Type B pancreatic cell (in vitro differentiated cells): ENCODE data around the gene IGHMBP2. TPM values are rescaled to one million over a fixed set of nuclear protein-coding genes. Genes with fewer than 3 reads are reported as not detected.
A peak's percentile ranks its signal among the peaks of the same experiment; 100 is the strongest.

ENCODE experiments used
- DNase-seq: peaks from one replicate; pipeline ENCODE4 v3.0.0; 2021; ENCODE audit warnings: mixed read lengths; ENCODE audit not compliant: unreplicated experiment; ENCODE audit errors: extremely low spot score
- H3K27ac Mint-ChIP-seq: 2 replicates; pipeline ENCODE4 v1.8.0; 2021; ENCODE audit warnings: mild to moderate bottlenecking, mixed read lengths
- H3K27me3 Mint-ChIP-seq: 2 replicates; pipeline ENCODE4 v1.8.0; 2021; ENCODE audit warnings: mixed read lengths
- H3K36me3 Mint-ChIP-seq: 2 replicates; pipeline ENCODE4 v1.8.0; 2021; ENCODE audit warnings: mixed read lengths
- H3K4me1 Mint-ChIP-seq: one replicate; pipeline ENCODE4 v1.8.0; 2021; ENCODE audit warnings: mixed read lengths; ENCODE audit not compliant: unreplicated experiment
- H3K4me3 Mint-ChIP-seq: 2 replicates; pipeline ENCODE4 v1.8.0; 2021; ENCODE audit warnings: mild to moderate bottlenecking, mixed read lengths
- H3K9me3 Mint-ChIP-seq: 2 replicates; pipeline ENCODE4 v1.8.0; 2021; ENCODE audit warnings: mixed read lengths
- total RNA-seq: library from RNA; stranded (reverse); gene quantifications from 2 replicates; pipeline ENCODE4 v1.2.1, GENCODE V29; 2021; ENCODE audit warnings: low replicate concordance
- TF ChIP-seq, protein P1 (sequence below): fragments of 200-600 bp; sonication (generic); conservative IDR thresholded peaks from 2 replicates; pipeline ENCODE4 v1.5.0; 2021; ENCODE audit warnings: antibody characterized with exemption, mild to moderate bottlenecking

The IGHMBP2 gene
- total RNA-seq, 1 donor from 2014 or later, result 28.8 TPM

DNA sequence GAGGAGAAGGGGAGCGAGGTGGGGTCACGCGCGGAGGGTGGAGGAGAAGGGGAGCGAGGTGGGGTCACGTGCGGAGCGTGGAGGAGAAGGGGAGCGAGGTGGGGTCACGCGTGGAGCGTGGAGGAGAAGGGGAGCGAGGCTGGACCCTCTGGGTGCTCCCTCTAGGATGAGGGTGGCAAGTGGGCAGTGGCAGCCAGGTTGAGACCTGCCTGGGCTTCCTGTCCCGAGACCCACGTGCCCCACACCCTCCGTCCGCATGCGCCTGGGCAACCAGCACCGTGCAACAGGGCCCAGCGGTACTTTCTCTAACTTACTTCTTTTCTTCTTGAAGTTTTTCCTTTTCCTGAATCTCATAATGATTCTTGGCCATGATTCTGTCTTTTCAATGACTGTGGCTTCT lies 11.1 kb upstream of the IGHMBP2 start:
- Mint-ChIP-seq H3K4me3 (no peak overlapping the region), H3K36me3 (peaks cover 9% of the 10 kb centered on the region), H3K4me1 (peaks cover 6% of the 10 kb centered on the region), H3K27ac (no peak overlapping the region), H3K27me3 (no peaks in the 10 kb centered on the region), H3K9me3 (no peaks in the 10 kb centered on the region)
- TF ChIP-seq, protein P1, sequence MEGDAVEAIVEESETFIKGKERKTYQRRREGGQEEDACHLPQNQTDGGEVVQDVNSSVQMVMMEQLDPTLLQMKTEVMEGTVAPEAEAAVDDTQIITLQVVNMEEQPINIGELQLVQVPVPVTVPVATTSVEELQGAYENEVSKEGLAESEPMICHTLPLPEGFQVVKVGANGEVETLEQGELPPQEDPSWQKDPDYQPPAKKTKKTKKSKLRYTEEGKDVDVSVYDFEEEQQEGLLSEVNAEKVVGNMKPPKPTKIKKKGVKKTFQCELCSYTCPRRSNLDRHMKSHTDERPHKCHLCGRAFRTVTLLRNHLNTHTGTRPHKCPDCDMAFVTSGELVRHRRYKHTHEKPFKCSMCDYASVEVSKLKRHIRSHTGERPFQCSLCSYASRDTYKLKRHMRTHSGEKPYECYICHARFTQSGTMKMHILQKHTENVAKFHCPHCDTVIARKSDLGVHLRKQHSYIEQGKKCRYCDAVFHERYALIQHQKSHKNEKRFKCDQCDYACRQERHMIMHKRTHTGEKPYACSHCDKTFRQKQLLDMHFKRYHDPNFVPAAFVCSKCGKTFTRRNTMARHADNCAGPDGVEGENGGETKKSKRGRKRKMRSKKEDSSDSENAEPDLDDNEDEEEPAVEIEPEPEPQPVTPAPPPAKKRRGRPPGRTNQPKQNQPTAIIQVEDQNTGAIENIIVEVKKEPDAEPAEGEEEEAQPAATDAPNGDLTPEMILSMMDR, result no peak
- no peak for DNase-seq

DNA sequence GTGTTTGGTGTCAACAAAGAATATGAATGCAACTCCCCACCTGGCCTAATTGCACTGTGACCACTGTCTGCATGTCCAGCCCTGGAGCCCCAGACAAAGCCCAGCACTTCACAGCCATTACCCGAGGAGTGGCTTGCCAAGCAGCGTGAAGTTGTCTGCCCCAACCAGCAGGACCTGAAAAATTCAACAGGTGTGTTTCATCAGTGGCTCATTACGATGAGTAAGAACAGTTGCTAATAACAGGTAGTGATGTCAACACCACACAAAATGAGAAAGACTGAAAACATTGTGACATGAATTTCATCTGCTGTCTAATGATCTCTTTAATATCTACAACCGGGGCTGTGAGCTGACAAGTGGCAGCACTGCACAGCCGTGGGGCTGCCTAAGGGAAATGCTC lies 10.4 kb upstream of the IGHMBP2 start:
- Mint-ChIP-seq H3K4me3 (no peak overlapping the region), H3K9me3 (no peaks in the 10 kb centered on the region), H3K36me3 (peaks cover 9% of the 10 kb centered on the region), H3K27ac (no peak overlapping the region), H3K27me3 (no peaks in the 10 kb centered on the region), H3K4me1 (peaks cover 6% of the 10 kb centered on the region)
- TF ChIP-seq, protein P1, result no peak
- no peak for DNase-seq

DNA sequence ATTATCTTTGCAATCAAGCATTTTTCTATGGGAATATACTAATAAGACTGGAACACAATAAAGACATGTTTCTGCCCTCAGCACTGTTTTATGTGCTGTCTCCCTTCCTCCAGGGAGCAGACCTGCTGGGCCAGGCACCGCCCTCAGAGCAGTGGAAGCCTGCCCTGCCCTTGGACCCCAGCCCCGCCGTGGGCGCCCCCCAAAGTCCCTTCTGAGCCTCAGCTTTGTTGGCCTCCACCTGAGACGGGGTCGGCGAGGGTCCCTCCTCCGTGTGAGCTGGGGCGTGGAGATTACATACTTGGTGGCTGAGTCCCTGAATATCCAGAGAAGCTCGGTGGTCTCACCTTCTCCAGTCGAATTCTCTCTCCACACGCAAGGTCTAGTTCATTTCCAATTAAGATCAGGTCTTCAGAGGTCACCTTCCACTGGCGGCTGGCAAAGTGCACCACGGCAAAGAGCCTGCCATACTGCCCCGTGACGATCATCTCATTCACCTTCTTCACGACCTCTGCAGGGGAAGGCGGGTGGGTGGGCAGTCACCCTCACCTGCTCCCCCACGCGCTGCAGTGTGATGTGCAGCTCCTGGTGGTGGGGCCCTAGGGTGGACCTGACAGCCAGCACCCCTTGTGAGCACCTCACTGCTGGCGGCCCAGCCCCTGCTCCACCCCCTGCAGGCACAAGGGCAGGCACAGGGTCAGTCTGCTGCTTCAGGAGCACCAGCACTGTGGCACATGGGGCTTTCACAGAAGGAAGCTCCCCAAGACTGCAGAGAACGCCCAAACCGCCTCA lies 7.3 kb upstream of the IGHMBP2 start:
- no peak for DNase-seq
- TF ChIP-seq, protein P1, result no peak
- no peaks in the 10 kb centered on the region for H3K9me3 Mint-ChIP-seq
- no peak overlapping the region for H3K4me3 Mint-ChIP-seq
- H3K36me3 Mint-ChIP-seq, result peaks cover 5% of the 10 kb centered on the region
- H3K27ac Mint-ChIP-seq, result no peak overlapping the region
- H3K4me1 Mint-ChIP-seq, result no peaks in the 10 kb centered on the region
- H3K27me3 Mint-ChIP-seq, result no peaks in the 10 kb centered on the region

DNA sequence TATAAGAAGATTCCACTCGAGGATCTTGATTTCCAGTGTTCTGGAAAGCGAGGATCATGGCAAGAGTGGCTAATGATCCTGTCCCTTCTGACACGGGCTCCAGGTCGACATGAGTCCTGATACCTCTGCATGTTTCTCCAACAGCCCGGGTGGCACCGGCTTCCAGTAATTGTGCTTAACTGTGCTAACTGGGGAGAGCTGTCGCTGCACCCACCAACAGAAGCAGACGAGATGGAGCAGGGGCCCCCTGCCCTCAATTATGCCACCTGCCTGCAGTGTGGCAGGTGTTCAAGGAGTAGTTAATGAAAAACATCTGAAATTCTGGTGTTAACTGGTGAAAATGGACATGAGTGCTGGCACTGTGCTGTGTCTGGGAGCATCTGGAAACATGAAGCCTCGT lies 6.2 kb upstream of the IGHMBP2 start:
- no peaks in the 10 kb centered on the region for H3K9me3 Mint-ChIP-seq
- H3K4me3 Mint-ChIP-seq, result no peak overlapping the region
- no peaks in the 10 kb centered on the region for H3K27me3 Mint-ChIP-seq
- DNase-seq, result no peak
- TF ChIP-seq, protein P1, result no peak
- peaks cover 4% of the 10 kb centered on the region for H3K4me1 Mint-ChIP-seq
- no peak overlapping the region for H3K27ac Mint-ChIP-seq
- peaks cover 5% of the 10 kb centered on the region for H3K36me3 Mint-ChIP-seq

DNA sequence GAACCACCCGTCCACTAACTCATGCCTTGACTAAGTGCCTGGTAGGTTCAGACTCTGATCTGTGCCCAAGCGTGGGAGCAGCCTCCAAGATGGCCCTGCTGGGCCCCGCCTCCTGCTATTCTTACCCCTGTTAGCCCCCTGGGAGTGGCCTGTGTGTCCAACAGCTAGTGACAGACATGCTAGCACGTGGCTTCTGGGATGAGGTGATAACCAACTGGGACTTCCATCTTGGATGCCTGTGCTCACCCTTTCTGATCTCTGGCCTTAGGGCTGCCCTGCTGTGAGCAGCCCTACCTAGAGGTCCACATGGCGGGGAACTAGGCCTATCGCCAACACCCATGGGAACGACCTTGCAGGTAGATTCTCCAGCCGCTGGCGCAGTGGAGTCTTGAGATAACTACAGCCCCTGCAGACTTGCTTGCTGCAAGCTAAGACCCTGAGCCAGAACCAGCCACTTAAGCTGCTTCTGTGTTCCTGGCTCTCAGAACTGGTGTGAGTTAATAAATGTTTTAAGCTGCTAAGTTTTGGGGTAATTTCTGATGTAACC lies 2.8 kb upstream of the IGHMBP2 start:
- no peak for DNase-seq
- no peaks in the 10 kb centered on the region for H3K9me3 Mint-ChIP-seq
- no peak overlapping the region for H3K27ac Mint-ChIP-seq
- peaks cover 5% of the 10 kb centered on the region for H3K36me3 Mint-ChIP-seq
- peaks cover 28% of the 10 kb centered on the region for H3K4me1 Mint-ChIP-seq
- H3K4me3 Mint-ChIP-seq, result peak overlapping the region; percentile 49
- no peaks in the 10 kb centered on the region for H3K27me3 Mint-ChIP-seq
- TF ChIP-seq, protein P1, result no peak
